ENCODE data around the gene S100A1. TPM values are rescaled to one million over a fixed set of nuclear protein-coding genes. Genes with fewer than 3 reads are reported as not detected.

The S100A1 gene
- total RNA-seq, 1 donor from 2014 or later: not detected

GRCh38 chr1:153602749-153603148 lies 25.5 kb upstream of the S100A1 start:
- Mint-ChIP-seq H3K9me3 (no peaks in the 10 kb centered on the region), H3K36me3 (no peaks in the 10 kb centered on the region), H3K27ac (no peak overlapping the region), H3K27me3 (ENCODE audit: insufficient read depth, low read depth) (peaks cover 6% of the 10 kb centered on the region), H3K4me1 (peaks cover 22% of the 10 kb centered on the region), H3K4me3 (no peak overlapping the region)
- no peak overlapping the region for H3K9ac ChIP-seq
- TF ChIP-seq EZH2 (IDR thresholded peaks at IDR 0.05) (no peak), EZH2phosphoT487 (IDR thresholded peaks at IDR 0.05) (no peak)
- TF ChIP-seq, protein P1, sequence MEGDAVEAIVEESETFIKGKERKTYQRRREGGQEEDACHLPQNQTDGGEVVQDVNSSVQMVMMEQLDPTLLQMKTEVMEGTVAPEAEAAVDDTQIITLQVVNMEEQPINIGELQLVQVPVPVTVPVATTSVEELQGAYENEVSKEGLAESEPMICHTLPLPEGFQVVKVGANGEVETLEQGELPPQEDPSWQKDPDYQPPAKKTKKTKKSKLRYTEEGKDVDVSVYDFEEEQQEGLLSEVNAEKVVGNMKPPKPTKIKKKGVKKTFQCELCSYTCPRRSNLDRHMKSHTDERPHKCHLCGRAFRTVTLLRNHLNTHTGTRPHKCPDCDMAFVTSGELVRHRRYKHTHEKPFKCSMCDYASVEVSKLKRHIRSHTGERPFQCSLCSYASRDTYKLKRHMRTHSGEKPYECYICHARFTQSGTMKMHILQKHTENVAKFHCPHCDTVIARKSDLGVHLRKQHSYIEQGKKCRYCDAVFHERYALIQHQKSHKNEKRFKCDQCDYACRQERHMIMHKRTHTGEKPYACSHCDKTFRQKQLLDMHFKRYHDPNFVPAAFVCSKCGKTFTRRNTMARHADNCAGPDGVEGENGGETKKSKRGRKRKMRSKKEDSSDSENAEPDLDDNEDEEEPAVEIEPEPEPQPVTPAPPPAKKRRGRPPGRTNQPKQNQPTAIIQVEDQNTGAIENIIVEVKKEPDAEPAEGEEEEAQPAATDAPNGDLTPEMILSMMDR (IDR thresholded peaks at IDR 0.05): no peak
- no peaks in the 10 kb centered on the region for H4K20me1 ChIP-seq (ENCODE audit: low read depth)
- H3K4me1 ChIP-seq: peaks cover 8% of the 10 kb centered on the region
- H3K27me3 ChIP-seq: no peaks in the 10 kb centered on the region
- H3K9me3 ChIP-seq (ENCODE audit: low read depth): no peaks in the 10 kb centered on the region
- H3K4me2 ChIP-seq: no peak overlapping the region
- H3K36me3 ChIP-seq: no peaks in the 10 kb centered on the region
- no peaks in the 10 kb centered on the region for H3F3A ChIP-seq (ENCODE audit: low read depth)
- no peak overlapping the region for H2AFZ ChIP-seq (replicated peaks)
- no peak overlapping the region for H3K4me3 ChIP-seq
- H3K79me2 ChIP-seq (ENCODE audit: low read depth): no peaks in the 10 kb centered on the region
- H3K27ac ChIP-seq: no peak overlapping the region
- no peak for DNase-seq (ENCODE audit: low spot score)

- Histone ChIP-seq H3K4me1 (peaks cover 15% of the 10 kb centered on the region), H3K9me3 (ENCODE audit: low read depth) (no peaks in the 10 kb centered on the region), H4K20me1 (ENCODE audit: low read depth) (no peaks in the 10 kb centered on the region), H3K36me3 (no peaks in the 10 kb centered on the region), H3K27me3 (no peaks in the 10 kb centered on the region), H2AFZ (replicated peaks) (no peak overlapping the region), H3F3A (ENCODE audit: low read depth) (no peaks in the 10 kb centered on the region), H3K79me2 (ENCODE audit: low read depth) (no peaks in the 10 kb centered on the region), H3K4me3 (no peak overlapping the region), H3K9ac (no peak overlapping the region), H3K4me2 (no peak overlapping the region), H3K27ac (no peak overlapping the region)
- Mint-ChIP-seq H3K27ac (no peak overlapping the region), H3K9me3 (no peaks in the 10 kb centered on the region), H3K4me1 (peaks cover 28% of the 10 kb centered on the region), H3K27me3 (ENCODE audit: insufficient read depth, low read depth) (peaks cover 13% of the 10 kb centered on the region), H3K36me3 (no peaks in the 10 kb centered on the region), H3K4me3 (no peak overlapping the region)
- DNase-seq (ENCODE audit: low spot score): no peak
- TF ChIP-seq, protein P1 (IDR thresholded peaks at IDR 0.05): no peak
- TF ChIP-seq EZH2 (IDR thresholded peaks at IDR 0.05): no peak
- TF ChIP-seq EZH2phosphoT487 (IDR thresholded peaks at IDR 0.05): no peak
These were observed 22.0 kb upstream of the S100A1 start for GRCh38 chr1:153606194-153606593.

DNA sequence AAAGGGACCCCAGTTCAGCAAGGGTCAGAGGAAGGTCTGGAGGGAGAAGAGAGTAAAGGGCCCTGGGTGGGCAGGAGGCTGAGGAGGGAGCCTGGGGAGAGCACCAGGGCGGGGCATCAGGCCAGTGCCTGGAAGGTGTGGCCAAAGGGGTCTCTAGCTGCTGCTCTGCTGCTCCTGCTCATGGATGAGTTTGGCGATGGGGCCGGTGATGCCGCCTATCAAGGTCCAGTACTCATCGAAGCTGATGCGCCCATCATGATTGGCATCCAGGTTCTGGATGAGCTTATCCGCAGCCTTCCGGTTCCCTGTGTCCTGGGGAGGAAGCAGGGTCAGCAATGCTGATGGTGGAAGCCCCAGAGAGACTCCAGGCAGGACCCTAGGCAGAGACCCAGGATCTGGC lies 20.9 kb upstream of the S100A1 start:
- Histone ChIP-seq H3K9ac (no peak overlapping the region), H3K27me3 (no peaks in the 10 kb centered on the region), H3K27ac (no peak overlapping the region), H3K4me2 (no peak overlapping the region), H3K4me1 (peaks cover 24% of the 10 kb centered on the region), H3K79me2 (ENCODE audit: low read depth) (no peaks in the 10 kb centered on the region), H2AFZ (replicated peaks) (no peak overlapping the region), H3F3A (ENCODE audit: low read depth) (no peaks in the 10 kb centered on the region), H3K4me3 (no peak overlapping the region), H3K36me3 (no peaks in the 10 kb centered on the region), H4K20me1 (ENCODE audit: low read depth) (no peaks in the 10 kb centered on the region), H3K9me3 (ENCODE audit: low read depth) (no peaks in the 10 kb centered on the region)
- no peak for DNase-seq (ENCODE audit: low spot score)
- no peak overlapping the region for H3K4me3 Mint-ChIP-seq
- peaks cover 30% of the 10 kb centered on the region for H3K4me1 Mint-ChIP-seq
- no peaks in the 10 kb centered on the region for H3K36me3 Mint-ChIP-seq
- H3K27me3 Mint-ChIP-seq (ENCODE audit: insufficient read depth, low read depth): peaks cover 13% of the 10 kb centered on the region
- no peak for TF ChIP-seq EZH2phosphoT487 (IDR thresholded peaks at IDR 0.05)
- TF ChIP-seq EZH2 (IDR thresholded peaks at IDR 0.05): no peak
- TF ChIP-seq, protein P1 (IDR thresholded peaks at IDR 0.05): no peak
- H3K9me3 Mint-ChIP-seq: no peaks in the 10 kb centered on the region
- H3K27ac Mint-ChIP-seq: no peak overlapping the region
